ENCODE data around the gene DOCK1.

DOCK1 gene

GRCh38 chr10:126966938-126967337 lies 61.7 kb downstream of the DOCK1 start:
- Histone ChIP-seq H3K9ac (ENCODE audit: low read depth, low read length, poor library complexity, severe bottlenecking) (no peak overlapping the region), H3K9me3 (ENCODE audit: insufficient read depth, low read depth, low read length) (0 out of 2 replicates have a peak, but pooled peaks cover 6% of the 10 kb centered on the region), H3K4me3 (ENCODE audit: low read length, poor library complexity, severe bottlenecking) (no peak overlapping the region), H2AFZ (ENCODE audit: low read length) (no peak overlapping the region), H3K4me2 (ENCODE audit: low read depth, low read length, poor library complexity, severe bottlenecking) (no peak overlapping the region), H3F3A (ENCODE audit: low read depth) (no peaks in the 10 kb centered on the region), H3K79me2 (ENCODE audit: insufficient read depth, low read length) (no peaks in the 10 kb centered on the region), H3K4me1 (ENCODE audit: insufficient read depth, low read length, poor library complexity, severe bottlenecking) (no peaks in the 10 kb centered on the region), H3K36me3 (ENCODE audit: insufficient read depth, low read length) (no peaks in the 10 kb centered on the region), H3K9me2 (replicated peaks; ENCODE audit: low read depth, low read length) (no peaks in the 10 kb centered on the region), H4K20me1 (ENCODE audit: insufficient read depth, low read length, poor library complexity, severe bottlenecking) (no peaks in the 10 kb centered on the region), H3K27me3 (ENCODE audit: insufficient read depth, low read length, poor library complexity, severe bottlenecking) (no peaks in the 10 kb centered on the region)
- TF ChIP-seq EZH2phosphoT487 (IDR thresholded peaks at IDR 0.05; ENCODE audit: borderline replicate concordance): no peak
- TF ChIP-seq CTCF (conservative IDR thresholded peaks at IDR 0.05; ENCODE audit: low read length): no peak

GRCh38 chr10:126969310-126969709 lies 64.1 kb downstream of the DOCK1 start:
- Histone ChIP-seq H3F3A (ENCODE audit: low read depth) (no peaks in the 10 kb centered on the region), H3K27me3 (ENCODE audit: insufficient read depth, low read length, poor library complexity, severe bottlenecking) (no peaks in the 10 kb centered on the region), H3K9me3 (ENCODE audit: insufficient read depth, low read depth, low read length) (0 out of 2 replicates have a peak, but pooled peaks cover 6% of the 10 kb centered on the region), H3K4me1 (ENCODE audit: insufficient read depth, low read length, poor library complexity, severe bottlenecking) (no peaks in the 10 kb centered on the region), H3K9me2 (replicated peaks; ENCODE audit: low read depth, low read length) (no peaks in the 10 kb centered on the region), H4K20me1 (ENCODE audit: insufficient read depth, low read length, poor library complexity, severe bottlenecking) (no peaks in the 10 kb centered on the region), H3K4me2 (ENCODE audit: low read depth, low read length, poor library complexity, severe bottlenecking) (no peak overlapping the region), H3K36me3 (ENCODE audit: insufficient read depth, low read length) (no peaks in the 10 kb centered on the region), H3K9ac (ENCODE audit: low read depth, low read length, poor library complexity, severe bottlenecking) (no peak overlapping the region), H3K4me3 (ENCODE audit: low read length, poor library complexity, severe bottlenecking) (no peak overlapping the region), H2AFZ (ENCODE audit: low read length) (no peak overlapping the region), H3K79me2 (ENCODE audit: insufficient read depth, low read length) (no peaks in the 10 kb centered on the region)
- TF ChIP-seq EZH2phosphoT487 (IDR thresholded peaks at IDR 0.05; ENCODE audit: borderline replicate concordance) (no peak), CTCF (conservative IDR thresholded peaks at IDR 0.05; ENCODE audit: low read length) (no peak)

- Histone ChIP-seq H3K9me2 (replicated peaks; ENCODE audit: low read depth, low read length) (no peaks in the 10 kb centered on the region), H3K4me3 (ENCODE audit: low read length, poor library complexity, severe bottlenecking) (no peak overlapping the region), H3K36me3 (ENCODE audit: insufficient read depth, low read length) (no peaks in the 10 kb centered on the region), H3K79me2 (ENCODE audit: insufficient read depth, low read length) (no peaks in the 10 kb centered on the region), H3K9ac (ENCODE audit: low read depth, low read length, poor library complexity, severe bottlenecking) (no peak overlapping the region), H3K27me3 (ENCODE audit: insufficient read depth, low read length, poor library complexity, severe bottlenecking) (no peaks in the 10 kb centered on the region), H3F3A (ENCODE audit: low read depth) (no peaks in the 10 kb centered on the region), H3K9me3 (ENCODE audit: insufficient read depth, low read depth, low read length) (no peaks in the 10 kb centered on the region; the same call in 1 of the 2 replicates), H4K20me1 (ENCODE audit: insufficient read depth, low read length, poor library complexity, severe bottlenecking) (no peaks in the 10 kb centered on the region), H3K4me1 (ENCODE audit: insufficient read depth, low read length, poor library complexity, severe bottlenecking) (no peaks in the 10 kb centered on the region), H3K4me2 (ENCODE audit: low read depth, low read length, poor library complexity, severe bottlenecking) (no peak overlapping the region), H2AFZ (ENCODE audit: low read length) (no peak overlapping the region)
- TF ChIP-seq CTCF (conservative IDR thresholded peaks at IDR 0.05; ENCODE audit: low read length) (no peak), EZH2phosphoT487 (IDR thresholded peaks at IDR 0.05; ENCODE audit: borderline replicate concordance) (no peak)
Observed at GRCh38 chr10:126972635-126973414, 67.6 kb downstream of the DOCK1 start.
